Natural killer cell (primary cell): ENCODE results near the gene ZNF664. TPM values are rescaled to one million over a fixed set of nuclear protein-coding genes. Genes with fewer than 3 reads are reported as not detected.

ENCODE experiments used
- ATAC-seq, 3 donors: fragments of 150-1000 bp in 2 of 3; fragments of 200-7000 bp in 1 of 3; cut with Tn5 transposase; 1 replicate in 1 of 3; 2 replicates in 2 of 3; pipeline ENCODE4 v1.10.0; 2021; ENCODE audit warnings: mild to moderate bottlenecking in 2 of 3, moderate library complexity in 2 of 3
- DNase-seq, 2 donors: peaks; one replicate each; pipeline versions ENCODE4 v3.0.0 to v3.0.0-alpha.2; 2013 to 2021; ENCODE audit warnings: mixed read lengths in 1 of 2
- H3K27ac ChIP-seq: one replicate; pipeline ENCODE4 v1.5.1; 2013; ENCODE audit warnings: mild to moderate bottlenecking, low read length
- H3K27me3 ChIP-seq: one replicate; pipeline ENCODE4 v1.6.1; 2013; ENCODE audit warnings: low read length; ENCODE audit not compliant: control insufficient read depth, insufficient read depth
- H3K36me3 ChIP-seq: one replicate; pipeline ENCODE4 v1.6.1; 2013; ENCODE audit warnings: low read length; ENCODE audit not compliant: control insufficient read depth, insufficient read depth
- H3K4me1 ChIP-seq: one replicate; pipeline ENCODE4 v1.6.1; 2013; ENCODE audit warnings: low read length; ENCODE audit not compliant: control insufficient read depth, insufficient read depth
- H3K4me3 ChIP-seq: one replicate; pipeline ENCODE4 v1.5.1; 2013; ENCODE audit warnings: low read length
- H3K9me3 ChIP-seq: one replicate; pipeline ENCODE4 v1.6.1; 2013; ENCODE audit warnings: low read length; ENCODE audit not compliant: control insufficient read depth, insufficient read depth
- H3K27ac Mint-ChIP-seq, 2 donors: one replicate each; pipeline ENCODE4 v1.8.0; 2022; ENCODE audit warnings: mild to moderate bottlenecking in 2 of 2, mixed read lengths in 2 of 2, moderate library complexity in 1 of 2
- H3K27me3 Mint-ChIP-seq, 2 donors: one replicate each; pipeline ENCODE4 v1.8.0; 2022; ENCODE audit warnings: low read depth in 2 of 2, mixed read lengths in 2 of 2
- H3K36me3 Mint-ChIP-seq: one replicate; pipeline ENCODE4 v1.8.0; 2022; ENCODE audit warnings: mixed read lengths
- H3K4me1 Mint-ChIP-seq, 2 donors: one replicate each; pipeline ENCODE4 v1.8.0; 2022; ENCODE audit warnings: mixed read lengths in 2 of 2
- H3K4me3 Mint-ChIP-seq: one replicate; pipeline ENCODE4 v1.8.0; 2022; ENCODE audit warnings: mild to moderate bottlenecking, moderate library complexity, mixed read lengths
- H3K9me3 Mint-ChIP-seq, 2 donors: one replicate each; pipeline ENCODE4 v1.8.0; 2022; ENCODE audit warnings: mixed read lengths in 2 of 2
- WGBS: methylation state at CpG from one replicate; pipeline ENCODE4 v1.1.7; 2013; ENCODE audit warnings: missing lambda C conversion rate; ENCODE audit not compliant: insufficient coverage; 5-methylcytosine and 5-hydroxymethylcytosine counted together
- intact Hi-C: fragments of 100-400 bp; cut with micrococcal nuclease; formaldehyde crosslinking; loops from one replicate; pipeline ENCODE4 v1.14.2; 2022
- total RNA-seq, 4 donors: library from RNA; stranded (reverse); fragments of 120-200 nt in 1 of 4; gene quantifications; one replicate each; pipeline versions ENCODE4 v1.2.3 to v1.2.4, GENCODE V29; 2013 to 2022
- TF ChIP-seq, protein P1 (sequence below): fragments of 200-600 bp; IDR thresholded peaks from one replicate; pipeline ENCODE4 v1.8.0; 2022; ENCODE audit warnings: antibody characterized with exemption

Gene ZNF664
- total RNA-seq, 3 donors from 2014 or later (not counting 1 experiment from before 2014, with no cell fraction given): 36.0 to 47.3 (median 46.9) TPM

DNA sequence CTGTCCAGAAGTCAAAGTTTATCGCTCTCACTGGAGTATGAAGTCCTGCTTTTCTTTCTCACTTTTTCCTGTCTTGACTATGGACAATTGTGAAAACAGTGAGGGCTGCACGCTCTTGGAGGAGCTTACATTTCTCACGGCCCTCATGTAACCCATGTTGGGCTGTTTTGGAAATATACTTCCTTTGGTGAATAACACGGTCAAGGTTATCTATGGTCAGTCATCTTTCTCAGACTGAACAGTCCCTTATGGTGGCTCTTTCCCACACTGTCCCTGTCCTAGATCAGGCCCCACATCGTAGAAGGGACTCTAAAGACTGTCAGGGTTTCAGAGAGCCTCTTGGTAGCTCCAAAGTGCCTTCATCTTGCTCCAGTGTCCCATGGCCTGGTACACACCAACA is 7.6 kb upstream of the ZNF664 start:
- no peaks in the 10 kb centered on the region for H3K27me3 Mint-ChIP-seq
- TF ChIP-seq, protein P1, sequence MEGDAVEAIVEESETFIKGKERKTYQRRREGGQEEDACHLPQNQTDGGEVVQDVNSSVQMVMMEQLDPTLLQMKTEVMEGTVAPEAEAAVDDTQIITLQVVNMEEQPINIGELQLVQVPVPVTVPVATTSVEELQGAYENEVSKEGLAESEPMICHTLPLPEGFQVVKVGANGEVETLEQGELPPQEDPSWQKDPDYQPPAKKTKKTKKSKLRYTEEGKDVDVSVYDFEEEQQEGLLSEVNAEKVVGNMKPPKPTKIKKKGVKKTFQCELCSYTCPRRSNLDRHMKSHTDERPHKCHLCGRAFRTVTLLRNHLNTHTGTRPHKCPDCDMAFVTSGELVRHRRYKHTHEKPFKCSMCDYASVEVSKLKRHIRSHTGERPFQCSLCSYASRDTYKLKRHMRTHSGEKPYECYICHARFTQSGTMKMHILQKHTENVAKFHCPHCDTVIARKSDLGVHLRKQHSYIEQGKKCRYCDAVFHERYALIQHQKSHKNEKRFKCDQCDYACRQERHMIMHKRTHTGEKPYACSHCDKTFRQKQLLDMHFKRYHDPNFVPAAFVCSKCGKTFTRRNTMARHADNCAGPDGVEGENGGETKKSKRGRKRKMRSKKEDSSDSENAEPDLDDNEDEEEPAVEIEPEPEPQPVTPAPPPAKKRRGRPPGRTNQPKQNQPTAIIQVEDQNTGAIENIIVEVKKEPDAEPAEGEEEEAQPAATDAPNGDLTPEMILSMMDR: no peak
- Histone ChIP-seq H3K27me3 (no peaks in the 10 kb centered on the region), H3K4me3 (no peak overlapping the region), H3K4me1 (no peaks in the 10 kb centered on the region), H3K27ac (no peak overlapping the region), H3K9me3 (no peaks in the 10 kb centered on the region), H3K36me3 (no peaks in the 10 kb centered on the region)
- H3K4me1 Mint-ChIP-seq: peaks cover 21 to 34% of the 10 kb centered on the region in 2 donors
- no peaks in the 10 kb centered on the region for H3K36me3 Mint-ChIP-seq
- DNase-seq (no peak), ATAC-seq (no peak)
- H3K4me3 Mint-ChIP-seq: no peak overlapping the region
- WGBS: 77% methylated on average over 5 of the region's 5 CpGs
- H3K27ac Mint-ChIP-seq: no peak overlapping the region
- no peaks in the 10 kb centered on the region for H3K9me3 Mint-ChIP-seq
- intact Hi-C loops: no loop called here

DNA sequence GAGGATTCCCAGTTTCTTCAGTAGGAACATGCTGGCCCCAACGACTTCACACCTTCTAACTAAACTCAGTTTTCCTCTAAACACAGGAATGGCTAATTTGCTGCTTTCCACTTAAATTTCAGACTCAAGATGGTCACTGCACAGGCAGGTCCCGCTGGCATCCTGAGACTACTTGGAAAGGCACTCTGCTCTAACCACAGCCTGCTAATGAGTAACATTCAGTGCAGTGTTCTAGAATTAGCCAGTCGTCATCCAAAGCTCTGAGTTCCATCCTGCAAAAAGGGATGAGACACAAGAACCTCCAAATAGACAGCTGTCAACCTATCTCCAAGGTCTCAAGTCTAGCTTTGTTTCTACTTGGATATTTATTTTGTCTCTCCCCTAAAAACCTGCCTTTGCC is 6.4 kb upstream of the ZNF664 start:
- no peaks in the 10 kb centered on the region for H3K9me3 Mint-ChIP-seq
- Histone ChIP-seq H3K27me3 (no peaks in the 10 kb centered on the region), H3K4me3 (no peak overlapping the region), H3K36me3 (no peaks in the 10 kb centered on the region), H3K27ac (no peak overlapping the region), H3K4me1 (peaks cover 2% of the 10 kb centered on the region), H3K9me3 (no peaks in the 10 kb centered on the region)
- H3K4me1 Mint-ChIP-seq: peaks cover 27 to 35% of the 10 kb centered on the region in 2 donors
- WGBS: 92% methylated on average over 3 of the region's 3 CpGs
- H3K4me3 Mint-ChIP-seq: no peak overlapping the region
- ATAC-seq (no peak), DNase-seq (no peak)
- no peaks in the 10 kb centered on the region for H3K36me3 Mint-ChIP-seq
- no peaks in the 10 kb centered on the region for H3K27me3 Mint-ChIP-seq
- H3K27ac Mint-ChIP-seq: no peak overlapping the region
- intact Hi-C loops: no loop called here
- TF ChIP-seq, protein P1: no peak

DNA sequence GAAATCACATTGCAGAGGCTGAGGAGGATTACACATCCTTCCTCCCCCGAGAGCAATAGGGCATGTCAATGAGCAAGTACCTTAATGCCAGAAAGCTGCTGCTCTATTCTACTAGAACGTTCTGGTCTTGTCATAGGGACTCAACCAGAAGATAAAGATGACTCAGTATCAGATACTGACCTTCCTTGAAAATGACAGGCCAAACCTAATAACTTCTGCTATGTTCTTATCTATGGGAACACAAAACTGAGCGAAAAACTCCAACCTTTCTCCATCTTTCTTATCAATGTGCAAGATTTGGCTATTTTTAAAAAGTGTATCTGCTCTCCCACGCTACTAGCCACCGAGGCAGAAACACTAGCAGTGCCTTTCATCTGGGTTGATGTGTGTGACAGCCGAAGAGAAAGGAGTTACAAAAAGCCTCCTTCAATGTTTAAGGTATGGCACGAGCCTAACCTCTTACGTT is 5.9 kb upstream of the ZNF664 start:
- Histone ChIP-seq H3K4me1 (peaks cover 5% of the 10 kb centered on the region), H3K4me3 (no peak overlapping the region), H3K36me3 (no peaks in the 10 kb centered on the region), H3K9me3 (no peaks in the 10 kb centered on the region), H3K27ac (no peak overlapping the region), H3K27me3 (no peaks in the 10 kb centered on the region)
- ATAC-seq (no peak), DNase-seq (no peak)
- Mint-ChIP-seq H3K27me3 (no peaks in the 10 kb centered on the region), H3K4me3 (no peak overlapping the region), H3K9me3 (no peaks in the 10 kb centered on the region), H3K36me3 (no peaks in the 10 kb centered on the region), H3K27ac (no peak overlapping the region), H3K4me1 (peaks cover 29 to 33% of the 10 kb centered on the region in 2 donors)
- intact Hi-C loops: no loop called here
- TF ChIP-seq, protein P1: no peak
- WGBS: 95% methylated on average over 8 of the region's 8 CpGs

DNA sequence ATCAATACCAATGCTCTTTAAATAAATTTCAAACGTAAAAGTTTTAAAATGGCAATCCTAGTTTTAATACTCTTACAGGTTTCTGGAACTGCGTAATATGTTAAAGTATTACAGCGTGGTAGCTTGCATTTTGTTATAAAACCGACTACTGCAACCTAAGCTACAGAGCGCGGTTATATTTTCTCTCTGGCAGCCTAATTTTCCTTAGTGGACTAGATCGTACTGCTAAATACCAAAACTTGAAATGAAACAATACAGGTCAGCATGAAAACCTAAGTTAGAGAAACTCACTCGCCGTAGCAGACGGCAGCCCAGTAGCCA is 1.6 kb upstream of the ZNF664 start:
- intact Hi-C loops: loop anchor here (5.0 kb wide), 1 partner anchor 34 kb away; no protein-coding TSS in a partner anchor
- H3K9me3 Mint-ChIP-seq: no peaks in the 10 kb centered on the region
- H3K4me1 Mint-ChIP-seq: peaks cover 39 to 42% of the 10 kb centered on the region in 2 donors
- WGBS: 47% methylated on average over 10 of the region's 10 CpGs
- H3K27ac Mint-ChIP-seq: peak overlapping the region; percentile 85 to 93
- Histone ChIP-seq H3K4me3 (peak overlapping the region; percentile 60), H3K27me3 (no peaks in the 10 kb centered on the region), H3K36me3 (peaks cover 3% of the 10 kb centered on the region), H3K27ac (peak overlapping the region; percentile 59), H3K4me1 (peaks cover 11% of the 10 kb centered on the region), H3K9me3 (no peaks in the 10 kb centered on the region)
- H3K27me3 Mint-ChIP-seq: no peaks in the 10 kb centered on the region
- no peak for DNase-seq
- TF ChIP-seq, protein P1: no peak
- H3K4me3 Mint-ChIP-seq: peak overlapping the region; percentile 94
- no peaks in the 10 kb centered on the region for H3K36me3 Mint-ChIP-seq
- ATAC-seq: no peak
